Mesendoderm (in vitro differentiated cells): ENCODE data around the gene FRMD4B.

Experiments
- DNase-seq: peaks from one replicate; pipeline ENCODE4 v3.0.0; 2013
- H2AK5ac ChIP-seq: 2 replicates; pipeline ENCODE4 v1.6.1; 2013; ENCODE audit warnings: low read length, inconsistent platforms
- H2BK120ac ChIP-seq: 2 replicates; pipeline ENCODE4 v1.6.1; 2013; ENCODE audit warnings: low read depth, mild to moderate bottlenecking, low read length, moderate library complexity, mixed read lengths
- H2BK15ac ChIP-seq: replicated peaks from 2 replicates; pipeline ENCODE4 v1.6.1; 2013; ENCODE audit warnings: low read depth, mild to moderate bottlenecking, moderate library complexity
- H2BK5ac ChIP-seq: 2 replicates; pipeline ENCODE4 v1.6.1; 2013; ENCODE audit warnings: low read length, inconsistent platforms
- H3K18ac ChIP-seq: 2 replicates; pipeline ENCODE4 v1.6.1; 2013; ENCODE audit warnings: mild to moderate bottlenecking, low read length, mixed read lengths
- H3K23ac ChIP-seq: one replicate; pipeline ENCODE4 v1.6.1; 2013; ENCODE audit warnings: low read length
- H3K27ac ChIP-seq: 2 replicates; pipeline ENCODE4 v1.5.1; 2013; ENCODE audit warnings: low read depth, mild to moderate bottlenecking, inconsistent platforms, low read length, moderate library complexity
- H3K27me3 ChIP-seq: 2 replicates; pipeline ENCODE4 v1.6.1; 2013; ENCODE audit warnings: low read length, control low read depth, mild to moderate bottlenecking, inconsistent platforms; ENCODE audit not compliant: insufficient read depth, poor library complexity
- H3K36me3 ChIP-seq: 2 replicates; pipeline ENCODE4 v1.6.1; 2013; ENCODE audit warnings: low read length, inconsistent platforms; ENCODE audit not compliant: control insufficient read depth, insufficient read depth
- H3K4ac ChIP-seq: one replicate; pipeline ENCODE4 v1.6.1; 2013; ENCODE audit warnings: low read depth, mild to moderate bottlenecking, low read length, moderate library complexity
- H3K4me1 ChIP-seq: 2 replicates; pipeline ENCODE4 v1.6.1; 2013; ENCODE audit warnings: low read depth, low read length, inconsistent platforms; ENCODE audit not compliant: control insufficient read depth
- H3K4me2 ChIP-seq: 2 replicates; pipeline ENCODE4 v1.6.1; 2013; ENCODE audit warnings: low read length
- H3K4me3 ChIP-seq: 2 replicates; pipeline ENCODE4 v1.5.1; 2013; ENCODE audit warnings: mild to moderate bottlenecking, low read length
- H3K56ac ChIP-seq: one replicate; pipeline ENCODE4 v1.6.1; 2013; ENCODE audit warnings: low read length
- H3K79me1 ChIP-seq: 2 replicates; pipeline ENCODE4 v1.6.1; 2013; ENCODE audit warnings: low read length, inconsistent platforms
- H3K79me2 ChIP-seq: 2 replicates; pipeline ENCODE4 v1.6.1; 2013; ENCODE audit warnings: mild to moderate bottlenecking, low read length; ENCODE audit not compliant: control insufficient read depth, insufficient read depth
- H3K9ac ChIP-seq: 2 replicates; pipeline ENCODE4 v1.6.1; 2013; ENCODE audit warnings: low read length, inconsistent platforms
- H4K5ac ChIP-seq: one replicate; pipeline ENCODE4 v1.6.1; 2013; ENCODE audit warnings: low read length
- H4K8ac ChIP-seq: one replicate; pipeline ENCODE4 v1.6.1; 2013; ENCODE audit warnings: low read depth, mild to moderate bottlenecking, control low read depth, low read length, moderate library complexity
- WGBS: extraction: QIAGEN DNeasy Blood & Tissue Kit; methylation state at CpG from one replicate; pipeline ENCODE4 v1.1.7; 2013; ENCODE audit warnings: low lambda C conversion rate, missing lambda C conversion rate; ENCODE audit not compliant: insufficient coverage; ENCODE audit errors: extremely low coverage; 5-methylcytosine and 5-hydroxymethylcytosine counted together

FRMD4B gene

DNA sequence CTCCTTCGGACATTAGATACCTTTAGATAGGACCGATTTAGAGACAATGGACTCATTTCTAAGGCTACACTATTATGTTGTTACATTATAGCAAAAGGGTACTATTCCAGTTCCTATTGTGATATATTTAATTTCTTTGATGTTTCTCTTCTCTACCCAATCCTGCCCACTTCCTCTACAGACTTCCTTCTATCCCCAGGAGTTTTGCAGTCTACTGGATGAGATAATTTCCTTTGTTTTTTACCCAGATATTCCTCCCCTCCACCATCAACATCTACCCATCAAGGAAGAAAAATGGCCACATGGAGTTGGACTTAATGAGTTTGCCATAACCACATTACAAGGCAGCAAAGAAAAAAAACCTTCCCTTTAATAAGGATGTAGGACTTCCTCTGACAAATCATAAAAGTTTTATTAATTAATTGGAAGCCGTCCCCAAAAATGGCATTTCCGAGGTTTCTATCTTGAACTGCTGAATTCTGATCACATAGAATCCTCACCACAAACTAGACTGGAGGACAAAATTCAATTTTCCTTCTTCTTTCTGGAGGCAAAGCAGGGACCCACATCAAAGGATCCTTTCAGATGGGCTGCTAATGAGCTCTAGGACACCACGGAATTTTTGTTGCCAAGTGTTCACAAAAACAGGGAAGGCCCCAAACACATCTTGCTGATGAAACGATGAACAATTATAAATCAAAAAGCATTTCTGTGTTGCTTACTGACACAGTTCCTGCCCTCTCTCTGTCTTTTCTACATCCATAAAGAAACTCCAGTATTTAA lies 33.4 kb downstream of the FRMD4B start:
- no CpG with 5 or more reads among the region's 6 CpGs for WGBS

DNA sequence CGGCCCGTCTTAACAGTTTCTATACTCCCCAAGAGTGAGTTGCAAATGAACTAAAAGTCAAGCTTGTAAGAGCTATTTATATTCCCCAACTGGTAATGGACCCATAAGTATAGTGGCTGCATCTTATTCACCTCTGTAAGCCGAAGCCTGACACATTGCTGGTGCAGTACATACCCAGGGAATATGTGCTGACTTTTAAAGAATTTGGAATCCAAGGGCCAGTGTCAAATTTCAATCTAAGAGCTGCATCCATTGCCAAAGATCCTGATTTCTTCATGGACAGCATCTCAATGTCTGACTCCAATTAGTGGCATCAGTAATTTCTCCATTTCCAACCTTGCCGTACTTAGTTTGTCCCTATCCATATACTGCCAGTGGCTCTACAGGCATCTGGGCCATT lies 42.0 kb downstream of the FRMD4B start:
- H3K4me3 ChIP-seq: no peak overlapping the region
- no peak for DNase-seq
- no peaks in the 10 kb centered on the region for H3K79me1 ChIP-seq
- no peaks in the 10 kb centered on the region for H3K4me1 ChIP-seq
- no peak overlapping the region for H2BK120ac ChIP-seq
- no peak overlapping the region for H2BK15ac ChIP-seq
- H3K4me2 ChIP-seq: no peak overlapping the region
- no peak overlapping the region for H4K8ac ChIP-seq
- no peaks in the 10 kb centered on the region for H3K36me3 ChIP-seq
- no peak overlapping the region for H2AK5ac ChIP-seq
- WGBS: no CpG with 5 or more reads among the region's 4 CpGs
- H3K27me3 ChIP-seq: no peaks in the 10 kb centered on the region
- H3K23ac ChIP-seq: no peak overlapping the region
- H3K4ac ChIP-seq: no peak overlapping the region
- no peak overlapping the region for H3K27ac ChIP-seq
- no peak overlapping the region for H3K9ac ChIP-seq
- no peaks in the 10 kb centered on the region for H3K79me2 ChIP-seq
- no peak overlapping the region for H3K18ac ChIP-seq
- H2BK5ac ChIP-seq: no peak overlapping the region
- no peak overlapping the region for H3K56ac ChIP-seq
- no peak overlapping the region for H4K5ac ChIP-seq

More for the DNA sequence above, 33.4 kb downstream of the FRMD4B start:
- Histone ChIP-seq H2AK5ac (no peak overlapping the region), H3K27ac (no peak overlapping the region), H3K36me3 (no peaks in the 10 kb centered on the region), H3K79me2 (no peaks in the 10 kb centered on the region), H3K4ac (no peak overlapping the region), H3K23ac (no peak overlapping the region), H3K56ac (no peak overlapping the region), H3K4me1 (no peaks in the 10 kb centered on the region), H3K18ac (no peak overlapping the region), H3K4me2 (no peak overlapping the region), H3K4me3 (no peak overlapping the region), H2BK5ac (no peak overlapping the region), H3K79me1 (no peaks in the 10 kb centered on the region), H3K9ac (no peak overlapping the region), H4K5ac (no peak overlapping the region), H2BK120ac (no peak overlapping the region), H2BK15ac (no peak overlapping the region), H3K27me3 (no peaks in the 10 kb centered on the region), H4K8ac (no peak overlapping the region)
- no peak for DNase-seq

DNA sequence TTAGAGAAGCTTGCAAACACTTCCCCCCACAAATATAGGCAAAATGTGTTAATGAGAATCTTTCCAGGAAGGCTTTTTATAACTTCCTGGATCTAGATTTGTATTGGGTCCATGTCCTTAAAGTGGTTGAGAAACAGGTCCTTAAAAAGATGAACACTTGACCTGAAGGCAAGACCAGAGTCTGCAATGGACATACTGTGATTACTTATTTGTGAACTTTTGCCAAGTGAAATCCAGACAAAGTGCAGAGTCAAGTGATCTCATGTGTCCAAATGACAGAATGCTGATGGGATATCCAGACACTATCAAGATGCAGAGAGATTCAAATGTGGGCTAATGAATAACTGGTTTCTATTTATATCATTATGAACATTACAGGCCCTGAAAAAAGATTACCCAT lies 43.8 kb downstream of the FRMD4B start:
- no peaks in the 10 kb centered on the region for H3K36me3 ChIP-seq

DNA sequence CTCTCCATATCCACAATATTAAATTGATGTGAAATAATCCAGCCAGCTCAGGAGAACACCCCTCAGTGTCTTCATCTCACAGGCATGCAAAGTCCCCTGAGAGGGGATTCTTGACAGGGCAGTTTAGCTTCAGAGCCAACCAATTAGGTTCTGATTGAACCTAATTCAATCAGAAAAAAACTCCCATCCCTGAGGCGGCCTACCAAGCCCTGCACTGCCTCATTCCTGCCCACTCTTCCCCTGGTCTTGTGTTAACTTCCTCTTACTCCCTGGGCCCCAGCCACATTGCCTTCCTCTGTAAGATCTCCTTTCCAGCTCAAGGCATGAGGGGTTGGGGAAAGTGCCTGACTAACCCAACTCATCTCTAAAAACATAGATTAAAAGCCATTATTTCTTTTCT lies 46.1 kb downstream of the FRMD4B start:
- H3K18ac ChIP-seq: no peak overlapping the region
- H3K27ac ChIP-seq: no peak overlapping the region
- WGBS: no CpG with 5 or more reads among the region's 1 CpG
- H2BK5ac ChIP-seq: no peak overlapping the region
- H4K5ac ChIP-seq: no peak overlapping the region
- H3K56ac ChIP-seq: no peak overlapping the region
- H3K4me2 ChIP-seq: no peak overlapping the region
- no peak overlapping the region for H3K9ac ChIP-seq
- H3K4ac ChIP-seq: no peak overlapping the region
- H3K27me3 ChIP-seq: no peaks in the 10 kb centered on the region
- DNase-seq: no peak
- no peak overlapping the region for H2AK5ac ChIP-seq
- no peak overlapping the region for H3K4me3 ChIP-seq
- H3K23ac ChIP-seq: no peak overlapping the region
- no peaks in the 10 kb centered on the region for H3K79me1 ChIP-seq
- H2BK120ac ChIP-seq: no peak overlapping the region
- H3K4me1 ChIP-seq: no peaks in the 10 kb centered on the region
- no peak overlapping the region for H4K8ac ChIP-seq
- no peaks in the 10 kb centered on the region for H3K36me3 ChIP-seq
- H3K79me2 ChIP-seq: no peaks in the 10 kb centered on the region
- no peak overlapping the region for H2BK15ac ChIP-seq

More for the DNA sequence above, 43.8 kb downstream of the FRMD4B start:
- Histone ChIP-seq H2AK5ac (no peak overlapping the region), H2BK15ac (no peak overlapping the region), H3K4me3 (no peak overlapping the region), H3K56ac (no peak overlapping the region), H3K79me2 (no peaks in the 10 kb centered on the region), H3K27ac (no peak overlapping the region), H4K5ac (no peak overlapping the region), H2BK5ac (no peak overlapping the region), H4K8ac (no peak overlapping the region), H3K4me2 (no peak overlapping the region), H3K4me1 (no peaks in the 10 kb centered on the region), H3K4ac (no peak overlapping the region), H3K9ac (no peak overlapping the region), H3K23ac (no peak overlapping the region), H3K18ac (no peak overlapping the region), H2BK120ac (no peak overlapping the region), H3K79me1 (no peaks in the 10 kb centered on the region), H3K27me3 (no peaks in the 10 kb centered on the region)
- DNase-seq: no peak

GRCh38 chr3:69338911-69339310 lies 47.0 kb downstream of the FRMD4B start:
- no peaks in the 10 kb centered on the region for H3K27me3 ChIP-seq
- no peak overlapping the region for H2AK5ac ChIP-seq
- no peak for DNase-seq
- H3K56ac ChIP-seq: no peak overlapping the region
- no peak overlapping the region for H3K4me2 ChIP-seq
- H3K4me1 ChIP-seq: no peaks in the 10 kb centered on the region
- no CpG with 5 or more reads among the region's 4 CpGs for WGBS
- H3K4me3 ChIP-seq: no peak overlapping the region
- H3K36me3 ChIP-seq: no peaks in the 10 kb centered on the region
- H3K79me1 ChIP-seq: no peaks in the 10 kb centered on the region
- H3K9ac ChIP-seq: no peak overlapping the region
- H3K23ac ChIP-seq: no peak overlapping the region
- H2BK15ac ChIP-seq: no peak overlapping the region
- no peak overlapping the region for H2BK120ac ChIP-seq
- no peaks in the 10 kb centered on the region for H3K79me2 ChIP-seq
- H4K5ac ChIP-seq: no peak overlapping the region
- no peak overlapping the region for H3K18ac ChIP-seq
- H3K27ac ChIP-seq: no peak overlapping the region
- no peak overlapping the region for H4K8ac ChIP-seq
- no peak overlapping the region for H2BK5ac ChIP-seq
- no peak overlapping the region for H3K4ac ChIP-seq

GRCh38 chr3:69332934-69333333 lies 53.0 kb downstream of the FRMD4B start:
- Histone ChIP-seq H3K36me3 (no peaks in the 10 kb centered on the region), H3K9ac (no peak overlapping the region), H3K23ac (no peak overlapping the region), H2BK5ac (no peak overlapping the region), H3K4ac (no peak overlapping the region), H4K5ac (no peak overlapping the region), H3K27me3 (no peaks in the 10 kb centered on the region), H3K4me1 (no peaks in the 10 kb centered on the region), H3K4me2 (no peak overlapping the region), H3K56ac (no peak overlapping the region), H3K27ac (no peak overlapping the region), H3K79me1 (no peaks in the 10 kb centered on the region), H2BK15ac (no peak overlapping the region), H3K18ac (no peak overlapping the region), H3K79me2 (no peaks in the 10 kb centered on the region), H2AK5ac (no peak overlapping the region), H3K4me3 (no peak overlapping the region), H2BK120ac (no peak overlapping the region), H4K8ac (no peak overlapping the region)
- DNase-seq: no peak
- no CpG with 5 or more reads among the region's 2 CpGs for WGBS
